ENCODE results near the gene ZNF541.
"Not testable (repeated sequence)": the region's sequence is repeated elsewhere in the genome, so short reads cannot be mapped to it uniquely, and the experiment has no call there.

Gene ZNF541

DNA sequence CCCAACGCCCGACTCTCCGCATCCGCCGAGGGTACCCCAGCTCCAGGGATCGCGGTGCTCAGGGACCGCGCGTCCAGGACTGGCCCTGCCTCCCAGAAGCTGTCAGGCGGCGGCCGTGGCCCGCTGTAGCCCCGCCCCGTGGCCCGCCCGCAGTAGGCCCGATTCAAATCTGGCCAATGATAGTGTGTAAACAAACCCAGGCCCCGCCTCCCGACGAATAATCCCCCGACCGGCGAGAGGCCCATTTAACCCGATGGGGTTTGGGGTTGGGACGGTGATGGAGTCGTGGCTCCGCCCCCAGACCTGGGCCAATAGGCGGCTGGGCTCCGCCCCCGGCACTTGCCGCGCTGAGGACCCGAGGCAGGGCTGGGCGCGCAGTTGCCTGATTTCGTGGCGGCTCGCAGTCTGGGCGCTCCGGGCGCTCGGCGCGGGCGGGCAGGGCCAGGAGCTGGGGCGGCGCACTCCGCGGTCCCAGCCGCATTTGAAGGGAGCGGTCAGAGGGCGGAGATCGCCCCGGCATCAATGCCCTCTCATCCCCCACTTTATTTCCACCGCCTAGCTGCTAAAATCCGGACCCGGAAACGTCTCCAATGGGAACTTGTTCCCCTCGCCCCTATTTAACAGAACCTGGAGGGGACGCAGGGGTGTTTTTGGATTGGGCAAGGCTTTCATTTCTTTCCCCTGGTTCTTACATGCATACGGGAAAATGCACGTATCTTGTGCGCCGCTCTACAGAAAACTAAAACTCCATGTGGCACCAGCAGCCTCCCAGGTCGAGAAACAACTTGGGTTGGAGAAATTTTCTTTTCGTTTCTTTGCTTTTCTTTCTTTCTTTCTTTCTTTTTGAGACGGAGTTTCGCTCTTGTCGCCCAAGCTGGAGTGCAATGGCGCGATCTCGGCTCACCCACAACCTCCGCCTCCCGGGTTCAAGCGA, 27.6 kb upstream of the ZNF541 start:
- DNase-seq = peak; percentile 99

- DNase-seq = not testable (repeated sequence)
These were observed 26.8 kb upstream of the ZNF541 start for GRCh38 chr19:47599671-47600245.

GRCh38 chr19:47598407-47599349, 25.7 kb upstream of the ZNF541 start:
- no peak for DNase-seq

DNA sequence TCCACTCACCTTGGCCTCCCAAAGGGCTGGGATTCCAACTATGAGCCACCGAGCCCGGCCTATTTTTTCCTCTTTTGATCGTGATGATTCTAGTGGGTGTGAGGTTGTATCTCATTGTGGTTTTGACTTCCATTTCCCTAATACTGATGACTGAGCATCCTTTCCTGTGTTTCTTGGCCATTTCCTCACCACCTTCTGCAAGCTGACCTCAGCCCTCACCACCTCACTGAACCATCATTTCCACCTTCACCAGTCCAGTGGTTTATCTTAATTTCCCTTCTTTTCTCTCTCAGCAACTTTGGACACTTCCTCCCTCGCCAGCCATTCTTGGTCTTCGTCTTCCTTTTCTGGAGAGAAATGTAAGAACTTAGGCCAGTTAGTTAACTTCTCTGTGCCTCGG, 23.0 kb upstream of the ZNF541 start:
- no peak for DNase-seq

DNA sequence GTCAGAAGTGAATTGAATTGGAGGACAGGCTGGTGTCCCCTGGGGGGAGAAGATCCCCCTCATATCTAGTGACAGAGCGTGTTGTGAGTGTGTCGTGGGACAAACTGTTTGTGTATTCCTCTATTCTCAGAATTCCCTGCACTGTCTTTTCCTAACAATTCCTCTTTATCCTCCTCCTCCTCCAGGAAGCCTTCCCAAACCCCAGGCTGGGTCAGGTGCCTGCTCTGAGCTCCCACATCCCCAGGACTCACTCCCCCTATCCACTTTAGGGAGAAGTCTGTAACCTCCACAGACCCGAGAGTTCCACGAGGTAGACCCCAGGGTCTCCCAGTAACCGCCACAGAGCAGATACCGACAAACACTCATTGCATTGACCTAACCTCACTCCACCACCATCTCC, 20.9 kb upstream of the ZNF541 start:
- DNase-seq = no peak

DNA sequence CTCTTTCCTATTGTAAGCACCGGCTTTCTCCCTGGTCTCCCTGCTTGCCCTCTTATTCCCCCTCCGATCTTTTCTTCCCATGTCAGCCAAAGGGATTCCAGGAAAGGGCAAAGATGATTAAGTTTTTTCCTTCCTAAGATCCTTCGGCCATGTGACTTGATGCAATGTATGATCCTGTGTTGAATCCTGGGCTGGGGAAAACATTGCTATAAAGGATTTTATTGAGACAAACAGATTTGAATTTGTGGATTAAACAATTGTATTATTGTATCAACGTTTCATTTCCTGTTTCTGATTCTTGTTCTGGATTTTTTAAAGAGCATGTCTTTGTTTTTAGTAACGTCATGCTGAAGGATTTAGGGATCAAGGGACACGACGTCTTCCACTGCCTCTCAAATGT, 16.9 kb upstream of the ZNF541 start:
- no peak for DNase-seq

GRCh38 chr19:47587295-47587694, 14.3 kb upstream of the ZNF541 start:
- no peak for DNase-seq

DNA sequence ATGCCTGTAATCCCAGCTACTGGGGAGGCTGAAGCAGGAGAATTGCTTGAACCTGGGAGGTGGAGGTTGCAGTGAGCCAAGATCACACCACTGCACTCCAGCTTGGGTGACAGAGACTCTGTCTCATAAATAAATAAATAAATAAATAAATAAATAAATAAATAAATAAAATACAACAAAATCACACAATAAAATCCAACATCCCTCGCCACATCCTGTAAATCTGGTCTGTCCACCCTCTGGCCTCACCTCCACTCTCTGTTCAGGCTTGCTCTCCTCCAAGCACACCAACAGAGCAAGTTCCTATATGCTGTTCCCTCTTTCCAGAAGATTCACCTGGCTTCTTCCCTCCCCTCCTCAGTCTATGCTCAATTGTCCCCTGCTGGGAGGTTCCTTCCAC, 10.2 kb upstream of the ZNF541 start:
- DNase-seq = not testable (repeated sequence)

- no peak for DNase-seq
These were observed 9.5 kb upstream of the ZNF541 start for GRCh38 chr19:47582320-47582909.

DNA sequence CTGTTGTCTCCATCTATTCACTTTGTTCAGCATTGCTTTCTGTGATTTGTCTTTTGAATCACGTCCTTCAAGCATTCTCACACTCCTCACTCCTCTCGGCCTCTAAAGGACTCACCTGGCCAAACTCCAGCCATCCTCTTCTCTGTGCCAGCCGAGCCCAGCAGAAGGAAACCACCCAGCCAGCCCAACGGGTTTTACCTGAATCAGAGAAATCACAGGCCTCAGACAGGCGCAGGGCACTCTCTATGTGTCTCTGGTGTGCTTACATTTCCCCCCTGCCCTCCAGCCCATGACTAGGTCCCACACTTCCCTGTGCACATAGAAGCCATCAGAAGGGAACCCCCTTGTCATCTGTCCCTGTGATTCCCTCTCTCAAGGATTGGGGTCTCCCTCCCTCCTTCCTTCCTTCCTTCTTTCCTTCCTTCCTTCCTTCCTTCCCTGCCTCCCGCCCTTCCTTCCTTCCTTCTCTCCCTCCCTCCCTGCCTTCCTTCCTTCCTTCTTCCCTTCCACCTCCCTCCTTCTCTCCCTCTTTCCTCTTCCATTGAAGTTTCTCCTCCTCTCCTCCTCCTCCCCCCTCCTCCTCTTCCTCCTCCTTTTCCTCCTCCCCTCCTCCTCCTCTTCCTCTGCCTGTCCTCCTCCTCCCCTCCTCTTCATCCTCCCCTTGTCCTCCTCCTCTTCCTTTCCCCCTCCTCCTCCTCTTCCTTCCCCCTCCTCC, 8.8 kb upstream of the ZNF541 start:
- DNase-seq = no peak

- no peak for DNase-seq
These were observed 7.4 kb upstream of the ZNF541 start for GRCh38 chr19:47580397-47580796.

DNA sequence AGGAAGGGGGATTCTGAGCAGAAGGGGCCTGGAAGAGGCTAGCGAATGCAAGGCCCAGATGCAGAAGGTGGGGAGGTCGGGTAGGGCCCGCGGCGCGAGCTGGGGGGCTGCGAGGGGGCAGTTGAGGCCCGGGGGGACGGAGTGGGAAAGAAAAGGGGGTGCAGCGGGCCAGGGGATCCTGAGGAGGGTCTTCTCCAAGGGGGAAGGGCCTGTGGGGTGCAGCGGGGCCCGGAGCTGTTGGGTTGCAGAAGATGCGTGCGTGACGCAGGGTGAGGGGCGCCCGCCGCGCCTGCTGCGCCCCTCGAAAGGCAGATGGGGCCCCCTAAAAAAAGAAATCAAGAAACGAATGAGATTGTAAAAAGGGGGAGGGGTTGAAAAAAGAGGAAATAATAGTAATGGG, 313 bp downstream of the ZNF541 start:
- no peak for DNase-seq

DNA sequence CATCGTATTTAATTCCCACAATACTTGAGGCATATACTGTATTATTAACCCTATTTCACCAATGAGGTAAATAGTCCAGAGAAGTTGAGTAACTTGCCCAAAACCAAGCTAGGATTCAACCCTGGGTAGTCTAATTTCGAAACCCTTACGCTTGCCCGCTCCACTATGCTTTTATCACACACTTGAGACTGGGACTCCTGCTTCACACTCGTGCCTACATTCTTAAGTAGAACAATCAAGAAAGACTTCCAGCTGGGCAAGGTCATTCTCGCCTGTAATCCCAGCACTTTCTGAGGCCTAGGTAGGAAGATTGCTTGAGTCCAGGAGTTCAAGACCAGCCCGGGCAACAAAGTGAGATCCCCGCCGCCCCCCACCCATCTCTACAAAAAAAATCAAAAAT, 3.6 kb downstream of the ZNF541 start:
- DNase-seq = no peak

DNA sequence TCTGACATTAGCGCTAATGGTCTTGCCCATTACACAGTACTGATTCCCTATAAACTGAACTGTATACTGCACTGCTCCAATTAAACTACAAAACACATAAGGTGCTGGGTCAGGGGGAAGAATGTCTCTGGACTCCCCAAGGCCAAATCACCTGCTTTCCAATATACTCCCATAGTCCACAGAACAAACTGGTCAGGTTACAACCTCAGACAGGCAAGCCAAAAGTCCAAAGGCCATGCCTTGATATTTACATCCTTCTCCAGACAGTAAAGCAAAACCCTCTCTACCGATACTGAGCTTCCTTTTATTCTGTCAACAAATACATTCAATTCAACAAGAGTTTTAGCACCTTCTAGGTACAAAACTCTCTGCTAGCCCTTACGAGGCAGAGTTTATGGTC, 8.9 kb downstream of the ZNF541 start:
- no peak for DNase-seq

- DNase-seq = no peak
These were observed 11.4 kb downstream of the ZNF541 start for GRCh38 chr19:47561440-47562057.

- no peak for DNase-seq
These were observed 11.9 kb downstream of the ZNF541 start for GRCh38 chr19:47560999-47561398.

DNA sequence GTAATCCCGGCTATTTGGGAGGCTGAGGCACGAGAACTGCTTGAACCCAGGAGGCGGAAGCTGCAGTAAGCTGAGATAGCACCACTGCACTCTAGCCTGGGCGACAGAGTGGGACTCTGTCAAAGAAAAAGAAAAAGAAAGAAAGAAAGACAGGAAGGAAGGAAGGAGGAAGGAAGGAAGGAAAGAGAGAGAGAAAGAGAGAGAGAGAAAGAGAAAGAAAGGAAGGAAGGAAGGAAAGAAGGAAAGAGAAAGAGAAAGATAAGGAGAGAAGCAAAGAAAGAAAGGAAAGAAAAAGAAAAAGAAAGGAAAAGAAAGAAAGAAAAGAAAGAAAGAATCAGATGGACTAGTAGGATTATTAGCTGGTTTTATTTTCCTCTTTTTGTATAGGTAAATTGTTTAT, 22.8 kb downstream of the ZNF541 start:
- no peak for DNase-seq

- no peak for DNase-seq
These were observed 23.6 kb downstream of the ZNF541 start for GRCh38 chr19:47549261-47549862.

DNA sequence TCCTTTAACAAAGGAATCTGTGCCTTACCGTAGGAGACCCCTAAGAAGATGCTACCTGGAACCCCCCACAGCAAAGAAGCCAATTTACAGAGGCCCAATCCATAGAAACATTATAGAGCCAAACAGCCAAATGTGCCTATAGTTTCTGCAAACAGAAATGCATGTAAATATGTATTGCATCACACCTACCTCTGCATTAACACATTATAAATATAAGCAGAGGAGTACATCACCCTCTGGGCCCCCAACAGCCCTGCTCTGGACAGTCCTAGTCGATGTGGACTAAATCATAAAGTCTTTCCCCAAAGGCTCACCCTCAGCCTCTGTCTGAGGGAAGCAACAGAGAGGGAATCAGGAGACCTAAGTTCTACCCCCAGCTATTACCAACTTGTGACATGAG, 25.7 kb downstream of the ZNF541 start:
- no peak for DNase-seq

DNA sequence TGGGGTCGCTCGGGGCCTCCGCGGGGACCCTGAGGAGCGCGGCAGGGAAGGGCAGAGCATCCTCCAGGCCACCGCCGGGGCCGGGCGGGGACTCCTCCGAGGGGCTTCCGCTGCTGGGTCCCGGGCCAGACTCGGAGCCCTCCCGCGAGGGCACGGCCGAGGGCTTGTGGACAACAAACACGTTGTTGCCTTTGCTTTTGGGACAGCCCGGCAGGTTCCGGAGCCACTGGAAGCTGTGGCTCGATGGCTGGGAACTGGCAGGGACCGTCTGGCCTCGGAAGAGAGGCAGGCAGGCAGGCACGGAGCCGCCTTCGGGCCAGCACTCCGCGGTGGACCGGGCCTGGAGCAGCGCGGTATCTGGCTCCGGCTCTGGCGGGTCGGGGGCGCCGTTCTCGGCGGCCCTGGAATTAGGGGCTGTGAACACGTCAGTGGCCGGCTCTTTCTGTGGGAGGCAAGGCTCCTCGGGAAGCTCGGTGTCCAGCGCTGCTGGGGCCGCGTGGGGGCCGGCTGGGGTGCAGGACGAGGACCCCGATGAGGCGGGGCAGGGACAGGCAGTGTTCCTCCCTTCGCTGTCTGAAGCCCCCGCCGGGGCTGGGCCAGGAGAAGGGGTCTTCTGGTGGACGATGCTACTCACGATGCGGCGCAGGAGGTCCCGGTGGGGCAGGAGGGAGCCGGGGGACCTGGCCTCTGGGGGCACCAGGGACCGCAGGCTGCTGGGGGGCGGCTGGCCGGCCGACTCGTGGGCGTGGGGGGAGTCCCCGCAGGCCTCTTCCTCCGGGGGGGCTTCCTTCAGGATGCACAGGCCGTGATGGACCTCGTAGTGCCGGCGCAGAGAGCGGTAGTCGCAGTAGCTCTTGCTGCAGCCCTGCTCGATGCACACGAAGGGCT, 27.6 kb downstream of the ZNF541 start:
- DNase-seq = no peak

Data from stimulated activated CD4-positive, alpha-beta T cell treated with anti-CD3 and anti-CD28 coated beads, Interleukin-4, amount 100 ng/mL, for 1 hour (primary cell).